ENCODE results near the gene DROSHA.

Gene DROSHA

DNA sequence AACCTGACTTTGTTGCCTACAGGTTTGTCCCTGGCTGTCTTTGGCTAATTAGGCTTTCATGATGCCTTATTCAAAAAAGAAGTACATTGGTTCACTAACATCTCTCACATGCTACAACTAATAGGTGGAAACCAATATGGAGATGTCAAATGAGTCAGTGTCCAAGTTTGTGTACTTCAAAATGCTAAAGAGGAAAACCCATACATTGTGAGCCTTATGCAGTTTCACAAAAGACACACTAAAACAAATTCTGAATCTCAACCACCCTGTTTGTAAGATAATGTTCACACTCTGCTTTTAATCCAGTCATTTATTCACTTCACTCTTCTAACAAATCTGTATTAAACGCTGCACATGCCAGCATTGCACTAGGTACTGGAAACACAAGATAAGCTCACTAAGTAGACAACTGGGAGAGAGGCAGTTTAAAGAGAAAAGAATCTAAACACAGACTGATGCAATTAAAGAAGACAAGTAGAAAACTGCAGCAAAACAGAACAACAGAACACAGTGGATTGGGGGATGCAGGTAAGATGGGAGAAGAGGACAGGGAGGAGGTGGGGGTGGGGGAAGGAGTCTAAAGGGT is 104.1 kb downstream of the DROSHA start:
- Mint-ChIP-seq H3K9me3 (ENCODE audit: low read depth) (no peaks in the 10 kb centered on the region), H3K4me3 (no peak overlapping the region), H3K27me3 (no peaks in the 10 kb centered on the region), H3K27ac (no peak overlapping the region), H3K36me3 (peaks cover 28% of the 10 kb centered on the region), H3K4me1 (ENCODE audit: low read depth) (peaks cover 4% of the 10 kb centered on the region)

DNA sequence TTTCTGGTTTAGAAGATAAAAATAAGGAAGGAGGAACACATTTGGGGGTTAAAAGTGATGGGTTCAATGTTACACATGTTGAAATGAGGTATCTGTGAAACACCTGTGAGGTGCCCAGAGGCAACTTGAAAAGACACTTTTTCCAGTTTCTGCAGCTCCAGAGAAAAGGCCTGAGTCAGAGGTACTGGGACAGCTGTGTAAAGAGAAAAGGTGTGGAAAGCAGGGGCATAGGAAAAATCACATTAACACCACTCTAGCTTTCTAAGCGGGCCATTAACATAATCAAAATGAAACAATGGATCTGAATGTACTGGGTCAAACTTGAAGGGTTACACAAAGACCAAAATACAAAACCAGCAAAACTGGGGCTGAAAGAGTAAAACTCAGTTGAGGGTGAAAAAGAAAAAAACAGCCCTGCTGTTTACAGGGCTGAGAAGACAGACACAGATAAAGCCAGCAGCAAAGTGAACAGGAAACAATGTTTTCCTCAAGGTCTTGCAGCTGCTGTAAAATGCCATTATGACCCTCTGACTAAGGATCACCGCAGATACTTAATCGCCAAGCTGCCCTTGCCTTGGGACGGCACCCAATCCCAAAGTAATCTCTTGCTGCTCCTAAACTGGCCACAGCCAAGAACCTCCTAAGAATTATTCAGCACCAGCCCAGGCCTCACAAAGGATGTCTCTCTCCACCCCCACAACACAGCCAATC is 104.7 kb downstream of the DROSHA start:
- Mint-ChIP-seq H3K4me1 (ENCODE audit: low read depth) (peaks cover 4% of the 10 kb centered on the region), H3K9me3 (ENCODE audit: low read depth) (no peaks in the 10 kb centered on the region), H3K27ac (no peak overlapping the region), H3K36me3 (peaks cover 26% of the 10 kb centered on the region), H3K4me3 (no peak overlapping the region), H3K27me3 (no peaks in the 10 kb centered on the region)

DNA sequence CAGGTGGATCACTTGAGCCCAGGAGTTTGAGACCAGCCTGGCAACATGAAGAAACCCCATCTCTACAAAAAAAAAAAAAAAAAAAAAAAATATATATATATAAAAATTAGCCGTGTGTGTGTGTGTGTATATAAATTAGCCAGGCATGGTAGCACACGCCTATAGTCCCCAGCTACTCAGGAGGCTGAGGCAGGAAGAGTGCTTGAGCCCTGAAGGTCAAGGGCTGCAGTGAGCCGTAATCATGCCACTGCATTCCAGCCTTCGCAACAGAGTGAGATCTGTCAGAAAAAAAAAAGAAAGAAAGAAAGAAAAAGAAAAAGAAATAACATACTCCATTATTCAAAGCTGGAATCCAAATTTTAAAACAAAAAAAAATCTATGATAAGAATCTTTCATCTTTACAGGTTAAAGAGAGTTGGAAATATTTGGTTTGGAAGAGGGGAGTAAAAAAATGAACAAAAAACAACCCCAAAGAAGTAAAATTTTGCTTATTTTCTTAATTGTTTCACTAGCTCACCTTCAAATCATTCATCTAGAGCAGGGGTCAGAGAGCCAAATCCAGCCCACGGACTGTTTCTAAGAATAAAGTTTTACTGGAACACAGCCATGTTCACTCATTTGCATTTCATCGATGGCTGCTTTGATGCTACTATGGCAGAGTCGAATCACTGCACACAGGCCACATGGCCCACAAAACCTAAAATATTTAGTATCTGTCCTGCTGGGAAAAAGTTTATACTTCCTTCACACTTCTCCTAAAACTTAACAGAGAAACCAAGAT is 109.9 kb downstream of the DROSHA start:
- H3K4me3 Mint-ChIP-seq, result no peak overlapping the region
- no peaks in the 10 kb centered on the region for H3K27me3 Mint-ChIP-seq
- no peaks in the 10 kb centered on the region for H3K4me1 Mint-ChIP-seq (ENCODE audit: low read depth)
- H3K27ac Mint-ChIP-seq, result no peak overlapping the region
- H3K9me3 Mint-ChIP-seq (ENCODE audit: low read depth), result no peaks in the 10 kb centered on the region
- peaks cover 16% of the 10 kb centered on the region for H3K36me3 Mint-ChIP-seq

DNA sequence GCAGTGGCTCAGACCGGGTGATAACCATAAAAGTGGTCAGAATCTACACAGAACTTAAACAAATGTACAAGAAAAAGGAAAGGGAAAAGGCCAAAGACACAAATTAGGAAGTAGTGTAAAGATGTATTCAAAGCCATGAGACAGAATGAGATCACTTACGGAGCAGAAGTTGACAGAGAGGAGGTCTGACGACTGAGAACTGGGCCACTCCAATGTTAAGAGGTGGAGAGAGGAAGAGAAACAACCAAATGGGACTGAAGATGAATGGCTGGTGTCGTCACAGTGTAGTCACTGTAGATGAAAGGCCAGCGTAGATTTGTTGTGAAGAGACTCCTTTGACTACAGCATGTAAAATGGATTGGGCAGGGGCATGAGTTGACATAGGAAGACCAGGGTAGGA is 114.4 kb downstream of the DROSHA start:
- Mint-ChIP-seq H3K4me3 (no peak overlapping the region), H3K27ac (no peak overlapping the region), H3K9me3 (ENCODE audit: low read depth) (no peaks in the 10 kb centered on the region), H3K27me3 (no peaks in the 10 kb centered on the region), H3K4me1 (ENCODE audit: low read depth) (no peaks in the 10 kb centered on the region), H3K36me3 (peaks cover 14% of the 10 kb centered on the region)

DNA sequence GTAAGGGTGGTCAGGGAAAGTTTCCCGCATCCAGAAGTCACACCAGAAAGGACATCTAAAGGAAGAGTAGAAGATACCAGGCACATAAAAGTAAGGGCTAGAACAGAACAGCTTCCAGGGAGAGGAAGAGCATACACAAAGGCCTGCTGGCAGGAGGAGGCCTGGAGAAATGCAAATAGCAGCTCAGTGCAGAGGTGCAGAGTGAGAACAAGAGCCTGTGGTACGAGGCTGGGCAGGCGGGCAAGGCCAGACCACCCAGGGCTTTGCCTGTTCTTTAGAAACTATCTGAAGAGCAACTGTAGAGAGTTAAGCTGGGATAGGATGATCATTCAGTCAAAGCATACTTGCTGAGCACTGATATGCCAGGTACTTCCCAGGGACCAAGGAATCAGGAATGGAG is 115.3 kb downstream of the DROSHA start:
- Mint-ChIP-seq H3K27ac (no peak overlapping the region), H3K9me3 (ENCODE audit: low read depth) (no peaks in the 10 kb centered on the region), H3K4me1 (ENCODE audit: low read depth) (no peaks in the 10 kb centered on the region), H3K4me3 (no peak overlapping the region), H3K27me3 (no peaks in the 10 kb centered on the region), H3K36me3 (peaks cover 14% of the 10 kb centered on the region)

DNA sequence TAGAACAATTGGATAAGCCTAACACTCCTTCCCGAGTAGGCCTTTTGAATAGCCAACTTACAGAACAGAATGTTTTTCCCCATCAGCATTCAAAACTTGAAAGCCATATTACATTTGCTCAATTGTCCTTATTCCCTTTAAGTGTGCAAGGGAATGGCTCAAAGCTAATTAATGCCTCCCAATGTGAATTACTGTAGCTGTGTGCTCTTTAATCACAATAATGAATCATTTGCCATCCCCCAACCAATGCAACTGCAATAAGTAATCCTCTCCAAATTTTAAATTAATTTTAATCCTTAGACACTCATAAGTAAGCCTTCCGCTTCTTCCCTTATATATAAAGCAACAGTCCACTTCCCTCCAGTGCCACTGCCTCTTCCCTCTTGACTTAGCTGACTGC is 115.9 kb downstream of the DROSHA start:
- no peaks in the 10 kb centered on the region for H3K9me3 Mint-ChIP-seq (ENCODE audit: low read depth)
- H3K4me3 Mint-ChIP-seq, result no peak overlapping the region
- H3K27me3 Mint-ChIP-seq, result no peaks in the 10 kb centered on the region
- H3K4me1 Mint-ChIP-seq (ENCODE audit: low read depth), result no peaks in the 10 kb centered on the region
- peaks cover 10% of the 10 kb centered on the region for H3K36me3 Mint-ChIP-seq
- H3K27ac Mint-ChIP-seq, result no peak overlapping the region

DNA sequence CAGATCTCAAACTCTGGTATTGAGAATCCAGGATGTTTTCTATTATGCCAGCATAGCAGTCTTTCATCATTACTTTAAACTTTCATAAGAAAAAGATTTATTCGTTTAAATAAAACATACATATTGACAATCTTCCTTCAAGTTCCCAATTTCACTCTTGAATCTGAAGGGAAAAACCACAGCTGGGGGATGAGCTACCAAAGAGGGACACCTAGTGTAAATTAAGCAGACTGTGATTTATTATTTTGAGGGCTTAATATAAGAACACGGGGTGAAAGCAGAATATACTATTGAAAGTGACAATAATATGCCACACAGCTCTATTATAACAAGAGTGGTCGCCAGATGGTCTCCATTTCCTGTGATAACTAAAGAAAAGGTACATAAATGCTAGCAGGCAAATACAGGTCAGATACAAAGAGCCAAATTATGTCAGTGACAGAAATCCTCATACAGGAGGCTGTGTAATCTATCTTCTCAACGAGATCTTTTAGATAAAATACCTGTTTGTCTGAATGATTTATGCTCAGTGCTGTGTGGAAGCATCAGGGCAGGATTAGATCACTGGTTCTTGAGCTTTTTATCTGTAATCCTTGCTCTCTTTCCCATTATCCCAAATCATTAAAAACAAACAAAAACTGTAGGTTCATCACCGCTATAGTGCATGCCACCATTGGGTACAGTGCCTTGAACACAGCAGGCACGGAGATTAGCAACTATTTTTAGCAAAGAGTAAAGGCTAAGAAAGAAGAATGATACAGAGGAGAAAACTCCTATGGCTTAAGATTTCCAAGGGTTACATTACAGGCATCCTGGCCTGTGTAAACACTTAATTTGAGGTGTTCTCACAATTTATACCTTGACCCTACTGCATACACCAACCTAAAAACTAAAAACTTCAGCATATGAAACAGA is 116.6 kb downstream of the DROSHA start:
- no peaks in the 10 kb centered on the region for H3K4me1 Mint-ChIP-seq (ENCODE audit: low read depth)
- H3K4me3 Mint-ChIP-seq, result no peak overlapping the region
- peaks cover 10% of the 10 kb centered on the region for H3K36me3 Mint-ChIP-seq
- H3K27ac Mint-ChIP-seq, result no peak overlapping the region
- no peaks in the 10 kb centered on the region for H3K9me3 Mint-ChIP-seq (ENCODE audit: low read depth)
- no peaks in the 10 kb centered on the region for H3K27me3 Mint-ChIP-seq

DNA sequence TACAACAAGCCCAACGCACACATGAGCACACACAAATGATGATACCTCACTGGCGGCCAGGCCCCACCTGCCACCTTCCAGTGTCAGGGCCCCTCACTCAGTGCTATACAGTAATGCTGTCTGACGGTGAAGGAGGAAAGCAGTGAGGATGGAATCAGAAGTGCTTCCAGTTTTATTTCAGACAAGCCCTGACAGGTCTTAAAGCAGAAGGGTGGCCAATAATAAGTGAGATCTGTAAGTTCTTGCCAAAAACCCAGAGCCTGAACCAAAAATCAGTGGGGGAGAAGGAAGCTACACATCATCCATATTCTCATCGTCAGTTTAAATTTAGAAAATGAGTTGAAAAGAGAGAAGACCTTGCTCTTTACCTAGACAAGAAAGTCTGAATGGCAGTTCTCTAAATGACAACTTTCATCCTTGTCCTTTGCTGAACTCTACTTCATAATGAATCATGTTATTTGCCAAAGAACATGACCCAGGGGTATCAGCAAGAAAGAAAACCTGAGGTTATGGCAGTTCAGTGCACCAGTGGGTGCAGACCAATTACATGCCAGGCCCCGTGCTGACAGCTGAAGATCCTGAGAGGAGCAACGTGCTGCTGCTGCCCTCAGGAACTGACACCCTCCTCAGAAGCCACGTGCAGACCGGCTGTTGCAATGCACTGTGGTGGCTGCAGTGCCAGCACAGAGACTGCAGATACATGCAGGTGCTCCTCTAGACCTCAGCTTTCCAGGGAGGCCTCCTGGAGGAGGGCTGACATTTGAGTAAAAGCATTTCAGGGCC is 118.7 kb downstream of the DROSHA start:
- Mint-ChIP-seq H3K27ac (no peak overlapping the region), H3K36me3 (peaks cover 22% of the 10 kb centered on the region)

DNA sequence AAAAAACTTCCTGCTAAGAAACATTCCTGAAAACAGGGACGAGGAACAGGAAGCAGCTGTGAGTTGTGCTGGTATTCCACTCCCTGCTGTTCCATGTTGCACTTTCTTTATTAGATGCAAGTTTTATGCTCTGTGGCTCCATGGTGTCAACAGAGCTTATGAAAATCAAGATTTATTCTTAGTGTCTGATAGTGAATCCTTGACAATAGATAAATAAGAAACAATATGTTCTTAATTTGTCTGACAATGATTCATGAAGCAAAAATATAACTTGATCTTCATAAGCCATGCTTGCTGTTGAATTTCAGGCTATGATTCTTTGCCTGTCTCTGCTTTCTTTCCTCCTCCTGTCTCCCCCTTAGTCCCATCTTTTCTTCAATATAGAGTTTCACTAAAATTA is 119.6 kb downstream of the DROSHA start:
- no peaks in the 10 kb centered on the region for H3K4me1 Mint-ChIP-seq (ENCODE audit: low read depth)
- no peak overlapping the region for H3K4me3 Mint-ChIP-seq
- H3K27me3 Mint-ChIP-seq, result no peaks in the 10 kb centered on the region
- H3K36me3 Mint-ChIP-seq, result peaks cover 23% of the 10 kb centered on the region
- H3K9me3 Mint-ChIP-seq (ENCODE audit: low read depth), result no peaks in the 10 kb centered on the region
- no peak overlapping the region for H3K27ac Mint-ChIP-seq

More for the DNA sequence above, 118.7 kb downstream of the DROSHA start:
- Mint-ChIP-seq H3K4me1 (ENCODE audit: low read depth) (no peaks in the 10 kb centered on the region), H3K27me3 (no peaks in the 10 kb centered on the region), H3K9me3 (ENCODE audit: low read depth) (no peaks in the 10 kb centered on the region), H3K4me3 (no peak overlapping the region)

DNA sequence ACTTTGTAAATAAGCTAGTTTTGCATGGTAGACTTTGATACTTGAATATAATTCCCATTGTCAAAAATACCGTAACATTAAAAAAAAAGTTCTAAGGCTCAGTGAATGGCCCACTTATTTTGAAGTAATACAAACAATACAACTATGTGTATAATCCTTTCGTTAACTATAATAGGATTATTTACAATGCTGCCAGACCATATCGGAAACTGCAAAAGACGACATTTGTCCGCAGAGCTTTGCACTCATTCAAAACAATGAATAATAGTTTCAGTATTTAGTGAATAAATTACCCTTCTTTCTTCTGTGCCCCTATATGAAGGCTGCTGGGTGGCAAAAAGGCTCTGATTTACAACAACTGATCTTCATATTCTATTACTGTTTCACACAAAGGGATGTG is 121.8 kb downstream of the DROSHA start:
- Mint-ChIP-seq H3K36me3 (peaks cover 28% of the 10 kb centered on the region), H3K4me3 (no peak overlapping the region)

DNA sequence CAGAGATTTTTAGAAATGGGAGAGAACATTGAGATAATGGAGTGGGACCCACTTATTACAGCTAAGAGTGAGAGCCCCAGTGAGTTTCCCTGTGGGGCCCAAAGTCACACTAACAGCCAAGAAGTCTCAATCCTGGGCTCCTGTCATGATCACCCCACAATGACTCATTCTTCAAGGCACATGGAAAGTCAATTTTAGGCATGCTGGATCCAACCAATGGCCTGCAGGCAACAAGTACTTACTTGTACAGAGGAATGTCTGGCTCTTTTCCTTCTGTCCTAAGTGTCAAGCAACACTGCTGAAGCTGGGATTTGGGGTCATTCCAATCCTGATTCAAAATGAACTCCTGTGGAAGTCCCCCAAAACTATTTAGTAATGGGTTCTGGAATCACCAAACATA is 123.1 kb downstream of the DROSHA start:
- no peak overlapping the region for H3K27ac Mint-ChIP-seq
- H3K4me3 Mint-ChIP-seq, result no peak overlapping the region
- H3K27me3 Mint-ChIP-seq, result no peaks in the 10 kb centered on the region
- peaks cover 34% of the 10 kb centered on the region for H3K36me3 Mint-ChIP-seq
- no peaks in the 10 kb centered on the region for H3K9me3 Mint-ChIP-seq (ENCODE audit: low read depth)
- H3K4me1 Mint-ChIP-seq (ENCODE audit: low read depth), result no peaks in the 10 kb centered on the region

More for the DNA sequence above, 121.8 kb downstream of the DROSHA start:
- Mint-ChIP-seq H3K9me3 (ENCODE audit: low read depth) (no peaks in the 10 kb centered on the region), H3K27me3 (no peaks in the 10 kb centered on the region), H3K4me1 (ENCODE audit: low read depth) (no peaks in the 10 kb centered on the region), H3K27ac (no peak overlapping the region)

DNA sequence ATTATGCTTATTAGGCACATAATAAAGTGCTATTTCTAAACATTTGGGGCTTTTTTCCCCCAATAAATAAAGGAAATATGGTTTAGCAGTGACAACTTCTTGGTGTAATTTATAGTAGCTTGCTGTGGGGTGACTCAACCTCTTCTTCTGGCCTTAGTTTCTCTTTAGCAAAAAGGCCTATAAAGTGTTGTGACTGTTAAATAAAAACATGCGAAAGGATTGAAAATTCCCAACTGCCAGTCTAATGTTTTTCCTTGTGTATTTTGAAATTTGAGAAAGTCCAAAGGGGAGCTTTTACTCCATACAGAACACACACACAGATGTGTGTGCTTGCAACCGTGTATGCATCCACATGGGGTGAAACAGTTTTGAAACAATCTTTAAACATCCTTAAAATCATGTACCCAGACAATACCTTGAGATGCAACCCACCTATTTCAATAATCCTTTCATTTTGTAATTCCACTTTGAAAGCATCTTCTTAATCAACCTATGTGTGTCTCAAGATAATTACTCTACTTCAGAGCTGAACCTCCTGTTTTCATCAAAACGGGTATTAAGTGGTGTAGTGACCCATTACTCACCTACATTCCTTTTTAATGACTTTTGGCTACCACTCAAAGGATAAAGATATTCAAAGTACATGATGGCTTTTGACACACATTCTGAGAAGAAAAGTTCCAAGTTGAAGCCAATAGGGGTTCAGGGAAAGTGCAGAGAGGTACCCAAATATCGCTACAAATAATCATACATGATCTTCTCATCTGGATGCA is 123.8 kb downstream of the DROSHA start:
- Mint-ChIP-seq H3K27me3 (no peaks in the 10 kb centered on the region), H3K4me1 (ENCODE audit: low read depth) (no peaks in the 10 kb centered on the region), H3K4me3 (no peak overlapping the region), H3K9me3 (ENCODE audit: low read depth) (no peaks in the 10 kb centered on the region), H3K27ac (no peak overlapping the region), H3K36me3 (peaks cover 33% of the 10 kb centered on the region)

DNA sequence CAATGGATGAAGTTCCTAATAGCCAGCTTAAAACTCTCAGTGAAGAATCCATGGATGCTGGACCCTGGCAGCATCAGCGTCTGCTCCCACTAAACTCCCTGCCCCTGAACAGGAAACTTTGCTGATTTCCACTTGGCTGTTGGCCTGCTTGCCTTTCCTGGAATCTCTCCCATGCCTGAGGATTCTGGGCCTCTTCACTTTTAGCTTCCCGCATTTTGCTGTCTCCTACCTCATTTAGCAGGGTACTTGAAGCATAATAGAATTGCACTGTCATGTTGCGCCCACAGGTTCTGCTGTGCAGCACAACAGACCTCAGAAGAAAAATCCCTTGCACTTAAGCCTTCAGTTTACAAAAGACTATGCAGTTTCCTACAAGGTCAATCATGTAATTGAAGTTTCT is 127.6 kb downstream of the DROSHA start:
- Mint-ChIP-seq H3K27ac (no peak overlapping the region), H3K36me3 (peaks cover 34% of the 10 kb centered on the region), H3K4me3 (no peak overlapping the region), H3K4me1 (ENCODE audit: low read depth) (no peaks in the 10 kb centered on the region), H3K27me3 (no peaks in the 10 kb centered on the region), H3K9me3 (ENCODE audit: low read depth) (no peaks in the 10 kb centered on the region)

Data from activated naive CD8-positive, alpha-beta T cell (primary cell).